SU-DHL-6 (cell line): ENCODE results near the gene PCDHB14.
"Not testable (repeated sequence)": the region's sequence is repeated elsewhere in the genome, so short reads cannot be mapped to it uniquely, and the experiment has no call there.

Source experiments
- H2AFZ ChIP-seq: fragments of 200-600 bp; sonication (generic); 2 replicates; pipeline ENCODE4 v1.6.1; 2014; ENCODE audit warnings: low read depth, mild to moderate bottlenecking, moderate library complexity, mixed read lengths, antibody characterized with exemption, low read length; ENCODE audit not compliant: severe bottlenecking
- H3F3A ChIP-seq: fragments of 200-600 bp; shearing (Covaris generic); 2 replicates; pipeline ENCODE4 v1.6.0; 2016; ENCODE audit warnings: antibody characterized with exemption, mild to moderate bottlenecking; ENCODE audit not compliant: insufficient read depth
- H3K27ac ChIP-seq: fragments of 200-600 bp; sonication (generic); 2 replicates; pipeline ENCODE4 v1.5.1; 2016; ENCODE audit warnings: low read depth, mild to moderate bottlenecking, low read length, moderate library complexity, mixed read lengths
- H3K27me3 ChIP-seq: fragments of 200-600 bp; sonication (generic), shearing (Covaris generic); 2 replicates; pipeline ENCODE4 v1.6.0; 2014; ENCODE audit warnings: mild to moderate bottlenecking, low read length
- H3K36me3 ChIP-seq: fragments of 200-600 bp; sonication (generic); 2 replicates; pipeline ENCODE4 v1.6.1; 2014; ENCODE audit warnings: mild to moderate bottlenecking, low read length, mixed read lengths
- H3K4me2 ChIP-seq: fragments of 300-600, 200-600 bp; shearing (Covaris generic), sonication (generic); 2 replicates; pipeline ENCODE4 v1.6.0; 2014; ENCODE audit warnings: low read length, low read depth, mild to moderate bottlenecking; ENCODE audit not compliant: poor library complexity, severe bottlenecking
- H3K4me3 ChIP-seq: fragments of 200-600 bp; sonication (generic); 2 replicates; pipeline ENCODE4 v1.5.1; 2014; ENCODE audit warnings: antibody characterized with exemption, low read length, mild to moderate bottlenecking, mixed read lengths; ENCODE audit not compliant: insufficient read depth, poor library complexity, severe bottlenecking
- H3K79me2 ChIP-seq: fragments of 200-600 bp; sonication (generic); 2 replicates; pipeline ENCODE4 v1.6.1; 2014; ENCODE audit warnings: mild to moderate bottlenecking, low read length, moderate library complexity; ENCODE audit not compliant: insufficient read depth
- H3K9ac ChIP-seq: fragments of 200-600 bp; sonication (generic); 2 replicates; pipeline ENCODE4 v1.7.0; 2014; ENCODE audit warnings: mild to moderate bottlenecking, low read length
- H3K9me2 ChIP-seq: fragments of 200-600 bp; sonication (generic); replicated peaks from 2 replicates; pipeline ENCODE4 v1.6.1; 2014; ENCODE audit warnings: low read length; ENCODE audit not compliant: insufficient read depth
- H3K9me3 ChIP-seq: fragments of 200-600 bp; sonication (generic); 2 replicates; pipeline ENCODE4 v1.6.1; 2014; ENCODE audit warnings: low read length, mixed read lengths; ENCODE audit not compliant: insufficient read depth
- H4K20me1 ChIP-seq: fragments of 200-600 bp; sonication (generic); 2 replicates; pipeline ENCODE4 v1.6.1; 2014; ENCODE audit warnings: low read depth, mild to moderate bottlenecking, antibody characterized with exemption, low read length, moderate library complexity, mixed read lengths
- EZH2phosphoT487 ChIP-seq: fragments of 200-600 bp; sonication (generic), shearing (Covaris generic); conservative IDR thresholded peaks from 2 replicates; pipeline ENCODE4 v1.6.1; 2018; ENCODE audit warnings: mild to moderate bottlenecking, antibody characterized with exemption, low read length, moderate library complexity, mixed read lengths
- TF ChIP-seq, protein P1 (sequence below): fragments of 200-600 bp; sonication (generic); IDR thresholded peaks from one replicate; pipeline ENCODE4 v1.5.1; 2017; ENCODE audit warnings: antibody characterized with exemption, mild to moderate bottlenecking, low read length, moderate library complexity; ENCODE audit not compliant: insufficient read depth, poor library complexity, severe bottlenecking

Gene PCDHB14

DNA sequence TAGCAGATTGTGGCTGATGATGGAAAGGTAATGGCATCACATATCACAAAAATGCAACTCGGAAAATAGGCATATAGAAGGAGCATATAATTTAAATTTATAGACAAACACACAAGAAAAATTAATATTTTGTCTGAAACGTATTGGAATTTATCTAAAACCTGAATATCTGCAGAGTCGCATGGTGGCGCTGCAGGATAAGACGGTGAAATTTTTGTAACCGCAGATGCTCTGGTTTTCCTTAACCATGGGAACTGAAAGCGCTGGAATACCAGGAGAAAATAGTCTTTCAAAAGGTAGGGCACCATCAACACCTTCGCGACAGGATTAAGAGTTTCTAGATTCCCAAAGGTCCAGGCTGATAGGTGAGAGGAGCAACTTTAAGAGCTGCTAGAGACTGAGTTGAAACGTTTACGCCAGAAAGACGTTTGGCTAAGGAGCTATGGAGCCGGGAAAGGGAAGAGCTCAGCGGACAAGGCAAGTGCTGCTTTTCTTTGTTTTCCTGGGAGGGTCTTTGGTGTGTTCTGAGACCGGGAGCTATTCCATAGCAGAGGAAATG is 11.0 kb downstream of the PCDHB14 start:
- Histone ChIP-seq H3K79me2 (no peaks in the 10 kb centered on the region), H3K9me3 (no peaks in the 10 kb centered on the region), H2AFZ (no peak overlapping the region), H3K36me3 (no peaks in the 10 kb centered on the region), H3F3A (no peaks in the 10 kb centered on the region), H3K27ac (no peak overlapping the region), H3K27me3 (no peaks in the 10 kb centered on the region), H4K20me1 (no peaks in the 10 kb centered on the region), H3K4me2 (no peak overlapping the region), H3K9ac (no peak overlapping the region), H3K4me3 (no peak overlapping the region), H3K9me2 (no peaks in the 10 kb centered on the region)
- TF ChIP-seq, protein P1, sequence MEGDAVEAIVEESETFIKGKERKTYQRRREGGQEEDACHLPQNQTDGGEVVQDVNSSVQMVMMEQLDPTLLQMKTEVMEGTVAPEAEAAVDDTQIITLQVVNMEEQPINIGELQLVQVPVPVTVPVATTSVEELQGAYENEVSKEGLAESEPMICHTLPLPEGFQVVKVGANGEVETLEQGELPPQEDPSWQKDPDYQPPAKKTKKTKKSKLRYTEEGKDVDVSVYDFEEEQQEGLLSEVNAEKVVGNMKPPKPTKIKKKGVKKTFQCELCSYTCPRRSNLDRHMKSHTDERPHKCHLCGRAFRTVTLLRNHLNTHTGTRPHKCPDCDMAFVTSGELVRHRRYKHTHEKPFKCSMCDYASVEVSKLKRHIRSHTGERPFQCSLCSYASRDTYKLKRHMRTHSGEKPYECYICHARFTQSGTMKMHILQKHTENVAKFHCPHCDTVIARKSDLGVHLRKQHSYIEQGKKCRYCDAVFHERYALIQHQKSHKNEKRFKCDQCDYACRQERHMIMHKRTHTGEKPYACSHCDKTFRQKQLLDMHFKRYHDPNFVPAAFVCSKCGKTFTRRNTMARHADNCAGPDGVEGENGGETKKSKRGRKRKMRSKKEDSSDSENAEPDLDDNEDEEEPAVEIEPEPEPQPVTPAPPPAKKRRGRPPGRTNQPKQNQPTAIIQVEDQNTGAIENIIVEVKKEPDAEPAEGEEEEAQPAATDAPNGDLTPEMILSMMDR, result no peak
- TF ChIP-seq EZH2phosphoT487, result no peak

- not testable (repeated sequence) for H3F3A ChIP-seq, H3K4me2 ChIP-seq, H3K27ac ChIP-seq, H2AFZ ChIP-seq, H3K9me3 ChIP-seq, H3K79me2 ChIP-seq, H4K20me1 ChIP-seq, H3K4me3 ChIP-seq, H3K9me2 ChIP-seq, H3K36me3 ChIP-seq, H3K27me3 ChIP-seq, H3K9ac ChIP-seq
Measured at GRCh38 chr5:141235922-141236321, 12.8 kb downstream of the PCDHB14 start.

GRCh38 chr5:141236516-141237313 is 13.6 kb downstream of the PCDHB14 start:
- Histone ChIP-seq H3K27ac (no peak overlapping the region), H3K4me2 (no peak overlapping the region), H3K27me3 (no peaks in the 10 kb centered on the region)

More at GRCh38 chr5:141236516-141237313, 13.6 kb downstream of the PCDHB14 start:
- Histone ChIP-seq H3K9ac (no peak overlapping the region), H4K20me1 (no peaks in the 10 kb centered on the region), H3K79me2 (no peaks in the 10 kb centered on the region), H3K4me3 (no peak overlapping the region), H3K9me3 (no peaks in the 10 kb centered on the region), H3K36me3 (no peaks in the 10 kb centered on the region), H2AFZ (no peak overlapping the region), H3K9me2 (no peaks in the 10 kb centered on the region), H3F3A (no peaks in the 10 kb centered on the region)
- TF ChIP-seq EZH2phosphoT487, result no peak
- TF ChIP-seq, protein P1, result no peak
